SHP77 (cell line): ENCODE results near the gene ERMN.
"Not testable (repeated sequence)": the region's sequence is repeated elsewhere in the genome, so short reads cannot be mapped to it uniquely, and the experiment has no call there.

Experiments
- DNase-seq, 2 experiments: peaks; one replicate each; lab custom pipeline; 2025; lab: John Stamatoyannopoulos, UW

ERMN gene

GRCh38 chr2:157325786-157326185 is at the start of gene ERMN:
Gene ERMN, minus strand, starts transcription at chr2:157325824. Its CDS starts 182 bp downstream, at chr2:157325642.
- DNase-seq: peak in 1 of 2 experiments; percentile 19

- no peak for DNase-seq
Measured at GRCh38 chr2:157375384-157375783, 49.8 kb upstream of the ERMN start.

- DNase-seq: not testable (repeated sequence)
Measured at GRCh38 chr2:157368508-157368907, 42.9 kb upstream of the ERMN start.

GRCh38 chr2:157367704-157368103 is 42.1 kb upstream of the ERMN start:
- no peak for DNase-seq

GRCh38 chr2:157364257-157364974 is 38.8 kb upstream of the ERMN start:
- DNase-seq: no peak

- no peak for DNase-seq
Measured at GRCh38 chr2:157363612-157364101, 38.0 kb upstream of the ERMN start.

- DNase-seq: no peak
Measured at GRCh38 chr2:157362627-157363026, 37.0 kb upstream of the ERMN start.

GRCh38 chr2:157361526-157361925 is 35.9 kb upstream of the ERMN start:
- no peak for DNase-seq

- DNase-seq: no peak
Measured at GRCh38 chr2:157359628-157360027, 34.0 kb upstream of the ERMN start.

GRCh38 chr2:157355618-157356017 is 30.0 kb upstream of the ERMN start:
- DNase-seq: no peak

GRCh38 chr2:157349949-157350515 is 24.4 kb upstream of the ERMN start:
- DNase-seq: no peak

GRCh38 chr2:157348291-157348921 is 22.8 kb upstream of the ERMN start:
- no peak for DNase-seq

GRCh38 chr2:157345647-157346389 is 20.2 kb upstream of the ERMN start:
- DNase-seq: no peak

GRCh38 chr2:157341381-157341780 is 15.8 kb upstream of the ERMN start:
- DNase-seq: not testable (repeated sequence)

GRCh38 chr2:157339965-157340655 is 14.5 kb upstream of the ERMN start:
- no peak for DNase-seq

- no peak for DNase-seq
Measured at GRCh38 chr2:157337978-157338377, 12.4 kb upstream of the ERMN start.

GRCh38 chr2:157336137-157337010 is 10.8 kb upstream of the ERMN start:
- DNase-seq: peak in 1 of 2 experiments; percentile 40

GRCh38 chr2:157334797-157335196 is 9.2 kb upstream of the ERMN start:
- no peak for DNase-seq

- DNase-seq: no peak
Measured at GRCh38 chr2:157334335-157334734, 8.7 kb upstream of the ERMN start.

- DNase-seq: no peak
Measured at GRCh38 chr2:157333304-157334047, 7.9 kb upstream of the ERMN start.
